Activated T-helper 17 cell treated with anti-CD3 and anti-CD28 coated beads, Interleukin-2, amount 50 U/mL, for 72 hours (primary cell): ENCODE measurements around the gene FHAD1. TPM values are rescaled to one million over a fixed set of nuclear protein-coding genes. Genes with fewer than 3 reads are reported as not detected.
"Not testable (repeated sequence)": the region's sequence is repeated elsewhere in the genome, so short reads cannot be mapped to it uniquely, and the experiment has no call there.

Source experiments
- ATAC-seq: fragments of 150-1000 bp; cut with Tn5 transposase; replicated peaks from 2 replicates; pipeline ENCODE4 v1.10.0; 2021; ENCODE audit warnings: mild to moderate bottlenecking, moderate library complexity
- H3K27ac Mint-ChIP-seq: one replicate; pipeline ENCODE4 v1.8.0; 2022; ENCODE audit warnings: mixed read lengths
- H3K27me3 Mint-ChIP-seq: one replicate; pipeline ENCODE4 v1.8.0; 2022; ENCODE audit warnings: mixed read lengths
- H3K36me3 Mint-ChIP-seq: one replicate; pipeline ENCODE4 v1.8.0; 2022; ENCODE audit warnings: low read depth, mild to moderate bottlenecking, mixed read lengths
- H3K4me1 Mint-ChIP-seq: one replicate; pipeline ENCODE4 v1.8.0; 2022; ENCODE audit warnings: mixed read lengths
- H3K4me3 Mint-ChIP-seq: one replicate; pipeline ENCODE4 v1.8.0; 2022; ENCODE audit warnings: mild to moderate bottlenecking, mixed read lengths
- H3K9me3 Mint-ChIP-seq: one replicate; pipeline ENCODE4 v1.8.0; 2022; ENCODE audit warnings: mixed read lengths
- total RNA-seq, 2 donors: library from RNA; stranded (reverse); gene quantifications; one replicate each; pipeline ENCODE4 v1.2.3, GENCODE V29; 2022

Gene FHAD1
- total RNA-seq, 2 donors from 2014 or later, result not detected

DNA sequence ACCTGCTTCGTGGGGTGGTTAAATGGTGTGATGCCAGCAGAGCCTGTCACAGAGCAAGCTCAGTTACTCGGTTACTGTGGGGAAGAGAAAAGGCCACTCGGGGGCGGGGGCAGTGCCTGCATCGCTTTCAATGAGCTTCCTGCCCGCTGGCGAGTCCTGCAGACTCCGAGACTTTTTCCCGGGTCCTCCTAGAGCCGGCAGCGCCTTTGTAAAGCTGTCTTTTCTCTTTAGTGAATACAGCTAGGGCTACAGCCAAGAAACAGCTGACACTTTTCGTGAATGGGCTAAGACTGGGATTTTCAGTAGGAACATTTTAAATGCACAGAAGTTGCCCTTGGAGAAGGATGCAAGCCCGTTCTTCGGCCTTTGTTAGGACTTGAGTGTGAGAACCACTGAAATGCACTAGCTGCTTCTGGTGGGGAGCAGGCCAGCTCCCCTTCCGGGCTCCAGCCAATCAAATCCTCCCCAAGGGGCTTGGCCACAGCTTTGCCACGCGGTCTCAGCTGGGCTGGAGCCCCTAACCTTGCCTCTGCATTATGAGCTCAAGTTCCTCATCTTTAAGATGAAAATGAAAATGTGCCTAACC lies 139.2 kb downstream of the FHAD1 start:
- Mint-ChIP-seq H3K9me3 (no peaks in the 10 kb centered on the region), H3K27me3 (peaks cover 9% of the 10 kb centered on the region), H3K4me1 (no peaks in the 10 kb centered on the region), H3K36me3 (no peaks in the 10 kb centered on the region), H3K4me3 (no peak overlapping the region), H3K27ac (no peak overlapping the region)
- no peak for ATAC-seq

DNA sequence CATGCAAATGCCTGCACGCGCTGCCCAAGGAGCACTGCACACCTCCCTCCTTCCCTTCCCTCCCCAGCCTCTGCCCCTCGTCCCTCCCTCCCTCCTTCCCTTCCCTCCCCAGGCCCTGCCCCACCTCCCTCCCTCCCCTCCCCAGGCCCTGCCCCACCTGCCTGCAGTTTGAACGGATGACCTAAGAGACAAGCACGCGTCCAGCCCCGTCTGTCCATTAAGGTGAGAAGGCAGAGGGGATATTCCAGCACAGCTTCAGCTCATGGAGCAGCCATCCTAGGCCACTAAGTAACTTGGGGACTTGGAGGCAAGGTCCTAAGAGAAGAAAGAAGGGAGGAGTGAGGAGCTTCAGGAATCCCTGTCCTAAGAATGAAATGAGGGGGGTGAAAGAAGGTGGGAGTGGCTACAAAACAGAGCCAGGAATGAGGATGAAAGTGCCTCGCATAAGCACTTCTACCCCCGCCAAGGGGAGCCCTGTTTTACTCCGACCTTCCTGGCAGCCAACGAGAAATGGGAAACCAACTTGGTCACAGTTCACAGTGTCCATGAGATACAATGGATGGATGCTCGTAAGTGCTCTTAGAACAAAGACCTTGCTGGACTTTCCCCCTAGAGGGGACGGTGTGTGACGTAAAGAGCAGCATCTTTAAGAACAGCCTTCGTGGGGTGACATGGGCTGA lies 141.3 kb downstream of the FHAD1 start:
- H3K36me3 Mint-ChIP-seq, result no peaks in the 10 kb centered on the region
- peaks cover 9% of the 10 kb centered on the region for H3K27me3 Mint-ChIP-seq
- no peak overlapping the region for H3K27ac Mint-ChIP-seq
- ATAC-seq, result no peak
- no peak overlapping the region for H3K4me3 Mint-ChIP-seq
- no peaks in the 10 kb centered on the region for H3K4me1 Mint-ChIP-seq
- H3K9me3 Mint-ChIP-seq, result no peaks in the 10 kb centered on the region

- not testable (repeated sequence) for H3K27ac Mint-ChIP-seq, H3K4me1 Mint-ChIP-seq, H3K9me3 Mint-ChIP-seq, H3K36me3 Mint-ChIP-seq, H3K4me3 Mint-ChIP-seq, ATAC-seq, H3K27me3 Mint-ChIP-seq
These were observed 142.8 kb downstream of the FHAD1 start for GRCh38 chr1:15389828-15390227.

DNA sequence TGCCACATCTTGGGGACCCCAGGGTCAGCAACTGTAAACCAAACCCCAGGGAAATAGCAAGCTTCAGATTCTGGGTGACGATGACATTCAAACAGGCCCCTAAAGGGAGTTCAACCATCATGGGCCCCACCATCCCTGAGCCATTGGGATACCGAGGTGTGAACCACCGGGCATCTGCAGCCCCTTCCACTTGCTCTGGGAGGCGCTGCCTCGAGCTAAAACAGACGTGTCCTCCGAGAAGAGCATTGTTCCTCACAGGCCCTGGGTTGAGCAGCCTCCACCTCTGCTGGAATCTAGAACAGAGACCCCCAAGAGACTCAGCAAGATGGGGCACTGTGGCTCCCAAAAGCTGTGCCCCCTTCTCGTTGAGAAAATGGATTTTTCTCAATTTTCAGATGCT lies 143.6 kb downstream of the FHAD1 start:
- Mint-ChIP-seq H3K9me3 (no peaks in the 10 kb centered on the region), H3K36me3 (no peaks in the 10 kb centered on the region), H3K4me1 (no peaks in the 10 kb centered on the region), H3K27me3 (peaks cover 5% of the 10 kb centered on the region), H3K27ac (no peak overlapping the region), H3K4me3 (no peak overlapping the region)
- ATAC-seq, result no peak

DNA sequence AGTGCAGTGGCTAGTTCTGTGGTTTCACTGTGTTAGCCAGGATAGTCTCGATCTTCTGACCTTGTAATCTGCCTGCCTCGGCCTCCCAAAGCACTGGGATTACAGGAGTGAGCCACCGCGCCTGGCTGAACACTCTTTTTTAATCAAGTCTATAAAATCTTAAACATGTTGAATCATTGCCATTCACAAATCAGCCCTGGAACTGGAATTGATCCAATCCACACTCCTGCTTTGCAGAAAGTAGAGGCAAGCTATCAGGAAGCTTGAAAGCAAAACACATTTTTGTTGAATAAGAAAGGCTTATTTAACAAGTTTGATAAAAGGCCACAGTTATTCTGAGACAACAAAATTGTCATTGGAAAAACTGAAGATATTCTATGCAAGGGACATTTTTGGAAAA lies 144.3 kb downstream of the FHAD1 start:
- Mint-ChIP-seq H3K27ac (no peak overlapping the region), H3K27me3 (peaks cover 5% of the 10 kb centered on the region), H3K4me1 (no peaks in the 10 kb centered on the region), H3K9me3 (no peaks in the 10 kb centered on the region), H3K36me3 (no peaks in the 10 kb centered on the region), H3K4me3 (no peak overlapping the region)
- ATAC-seq, result no peak

DNA sequence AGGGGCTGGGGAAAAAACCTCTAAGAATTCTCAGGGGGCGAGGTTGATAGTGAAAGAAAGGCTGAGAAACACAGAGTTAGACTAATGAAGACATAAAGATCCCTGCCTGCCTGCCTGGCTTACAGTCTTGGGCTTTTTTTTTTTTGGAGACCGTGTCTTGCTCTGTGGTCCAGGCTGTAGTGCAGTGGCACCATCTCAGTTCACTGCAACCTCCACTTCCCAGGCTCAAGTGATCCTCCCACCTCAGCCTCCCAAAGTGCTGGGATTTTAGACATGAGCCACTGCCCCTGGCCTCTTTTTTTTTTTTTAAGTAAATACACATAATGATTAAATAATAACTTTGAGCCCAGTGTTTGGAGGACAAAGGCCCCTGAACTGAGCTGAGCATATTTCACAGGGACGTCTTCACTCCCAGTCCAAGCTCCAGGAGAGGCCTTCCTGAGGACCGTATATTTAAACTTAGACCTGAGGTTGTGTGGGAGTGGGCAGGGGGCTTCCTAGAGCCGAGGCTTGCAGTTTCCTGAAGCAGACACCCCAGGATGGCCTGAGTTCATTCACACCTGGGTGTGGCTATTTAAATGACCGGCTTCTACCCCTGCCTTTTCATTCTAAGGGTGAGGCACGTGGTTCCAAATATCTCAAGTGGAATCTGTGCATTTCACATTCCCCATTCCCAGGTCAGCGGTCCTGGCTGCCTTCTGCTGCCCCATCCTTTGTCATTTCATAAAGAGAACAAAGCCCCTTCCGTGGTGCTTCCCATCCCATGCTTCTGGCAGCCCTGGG lies 146.6 kb downstream of the FHAD1 start:
- Mint-ChIP-seq H3K4me1 (no peaks in the 10 kb centered on the region), H3K27ac (no peak overlapping the region), H3K36me3 (no peaks in the 10 kb centered on the region), H3K9me3 (no peaks in the 10 kb centered on the region), H3K4me3 (no peak overlapping the region), H3K27me3 (no peaks in the 10 kb centered on the region)
- no peak for ATAC-seq

DNA sequence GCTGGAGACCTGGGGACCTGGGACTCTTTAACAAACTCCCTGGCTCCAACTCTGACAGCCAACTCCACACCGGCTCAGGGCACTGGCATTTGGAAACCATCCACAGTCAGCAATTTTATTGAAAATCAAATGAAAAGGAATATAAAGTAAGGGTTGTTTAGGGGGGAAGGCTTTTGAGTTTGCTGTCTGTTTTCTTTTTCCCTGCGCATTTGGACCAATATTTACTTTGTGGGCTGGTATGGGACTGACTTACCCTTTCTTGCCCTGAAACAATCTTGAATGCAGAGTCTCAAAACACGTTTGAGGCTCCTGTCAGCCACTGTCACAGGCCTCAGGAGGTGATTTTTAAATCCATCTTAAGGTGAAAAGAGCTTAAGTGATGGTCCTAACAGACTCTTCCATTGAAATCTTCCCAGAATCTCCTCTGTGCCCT lies 147.3 kb downstream of the FHAD1 start:
- Mint-ChIP-seq H3K9me3 (no peaks in the 10 kb centered on the region), H3K4me1 (no peaks in the 10 kb centered on the region), H3K4me3 (no peak overlapping the region), H3K36me3 (no peaks in the 10 kb centered on the region), H3K27ac (no peak overlapping the region), H3K27me3 (no peaks in the 10 kb centered on the region)
- no peak for ATAC-seq

DNA sequence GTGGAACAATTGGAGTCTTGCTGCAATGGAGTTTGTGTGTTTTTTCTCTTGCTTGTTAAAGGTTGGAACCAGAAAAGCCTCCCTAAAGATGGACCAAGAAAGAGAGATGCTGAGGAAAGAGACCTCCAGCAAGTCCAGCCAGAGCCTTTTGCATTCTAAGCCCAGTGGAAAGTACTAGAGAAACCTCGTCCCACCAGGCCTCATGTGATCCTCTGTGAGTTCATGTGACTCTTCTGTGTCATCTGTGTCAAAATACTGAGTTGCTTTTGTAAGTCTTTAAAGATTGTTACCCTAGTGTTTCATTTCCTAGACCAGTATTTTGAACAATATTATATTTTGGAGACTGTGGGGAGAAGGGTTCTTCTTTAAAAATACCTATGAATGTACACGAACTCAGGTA lies 150.2 kb downstream of the FHAD1 start:
- Mint-ChIP-seq H3K27me3 (no peaks in the 10 kb centered on the region), H3K4me1 (no peaks in the 10 kb centered on the region), H3K27ac (no peak overlapping the region), H3K36me3 (no peaks in the 10 kb centered on the region), H3K9me3 (no peaks in the 10 kb centered on the region), H3K4me3 (no peak overlapping the region)
- no peak for ATAC-seq

DNA sequence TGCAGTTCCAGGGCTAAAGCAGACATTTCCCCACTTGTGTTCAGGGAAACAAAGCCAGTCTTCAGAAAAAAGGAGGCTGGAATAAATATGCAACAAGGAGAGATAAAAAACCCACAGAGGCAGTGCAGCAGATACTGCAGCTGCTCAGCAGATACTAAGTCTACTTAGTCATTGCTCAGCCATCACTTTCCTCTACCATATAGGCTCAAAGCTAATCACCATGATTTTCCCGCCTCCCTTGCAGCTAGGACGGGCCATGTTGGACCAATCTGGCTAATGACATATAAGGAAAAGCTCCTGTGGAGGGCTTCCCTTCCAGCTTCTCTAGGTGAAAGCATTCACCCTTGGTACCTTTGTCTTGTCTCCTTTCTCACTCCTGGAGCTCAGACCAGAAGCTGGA lies 152.7 kb downstream of the FHAD1 start:
- Mint-ChIP-seq H3K9me3 (no peaks in the 10 kb centered on the region), H3K27ac (no peak overlapping the region), H3K4me3 (no peak overlapping the region), H3K36me3 (no peaks in the 10 kb centered on the region), H3K4me1 (no peaks in the 10 kb centered on the region), H3K27me3 (no peaks in the 10 kb centered on the region)
- ATAC-seq, result no peak

- H3K27me3 Mint-ChIP-seq, result no peaks in the 10 kb centered on the region
- no peaks in the 10 kb centered on the region for H3K9me3 Mint-ChIP-seq
- H3K36me3 Mint-ChIP-seq, result no peaks in the 10 kb centered on the region
- H3K4me3 Mint-ChIP-seq, result no peak overlapping the region
- H3K4me1 Mint-ChIP-seq, result no peaks in the 10 kb centered on the region
- no peak for ATAC-seq
- no peak overlapping the region for H3K27ac Mint-ChIP-seq
These were observed 153.6 kb downstream of the FHAD1 start for GRCh38 chr1:15400627-15401026.

DNA sequence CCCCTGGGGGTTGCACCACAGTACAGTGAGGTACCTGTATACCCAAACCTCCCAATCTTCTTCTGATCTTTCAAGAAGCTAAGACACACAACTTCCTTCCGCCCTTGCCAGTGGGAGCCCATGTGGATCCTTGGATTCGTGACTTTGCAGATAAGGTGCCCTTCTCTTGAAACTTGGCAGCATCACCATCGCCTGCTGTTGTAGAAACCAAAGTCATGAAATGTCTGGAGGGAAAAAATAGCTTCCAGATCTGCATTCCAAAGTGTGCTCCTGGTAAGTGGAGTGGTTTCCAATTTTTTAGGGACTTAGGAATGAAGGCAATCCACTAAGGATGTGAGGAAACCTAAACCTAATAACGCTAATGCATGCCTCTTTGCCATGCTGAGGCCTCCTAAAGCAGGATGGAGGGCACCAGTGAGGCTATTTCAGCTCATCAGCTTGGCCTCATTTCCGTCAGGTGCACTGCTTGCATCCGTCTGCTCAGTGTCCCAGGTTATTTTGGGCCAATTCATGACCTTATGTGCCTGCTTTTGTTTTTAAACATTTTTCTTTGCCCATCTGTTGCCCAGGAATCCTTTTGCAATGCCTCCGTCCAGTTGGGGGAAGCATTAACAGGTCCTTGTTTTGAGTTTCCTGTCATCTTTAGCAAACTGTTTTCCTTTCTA lies 154.5 kb downstream of the FHAD1 start:
- H3K4me1 Mint-ChIP-seq, result no peaks in the 10 kb centered on the region
- H3K27me3 Mint-ChIP-seq, result no peaks in the 10 kb centered on the region
- H3K36me3 Mint-ChIP-seq, result no peaks in the 10 kb centered on the region
- ATAC-seq, result no peak
- H3K4me3 Mint-ChIP-seq, result no peak overlapping the region
- no peak overlapping the region for H3K27ac Mint-ChIP-seq
- H3K9me3 Mint-ChIP-seq, result no peaks in the 10 kb centered on the region

DNA sequence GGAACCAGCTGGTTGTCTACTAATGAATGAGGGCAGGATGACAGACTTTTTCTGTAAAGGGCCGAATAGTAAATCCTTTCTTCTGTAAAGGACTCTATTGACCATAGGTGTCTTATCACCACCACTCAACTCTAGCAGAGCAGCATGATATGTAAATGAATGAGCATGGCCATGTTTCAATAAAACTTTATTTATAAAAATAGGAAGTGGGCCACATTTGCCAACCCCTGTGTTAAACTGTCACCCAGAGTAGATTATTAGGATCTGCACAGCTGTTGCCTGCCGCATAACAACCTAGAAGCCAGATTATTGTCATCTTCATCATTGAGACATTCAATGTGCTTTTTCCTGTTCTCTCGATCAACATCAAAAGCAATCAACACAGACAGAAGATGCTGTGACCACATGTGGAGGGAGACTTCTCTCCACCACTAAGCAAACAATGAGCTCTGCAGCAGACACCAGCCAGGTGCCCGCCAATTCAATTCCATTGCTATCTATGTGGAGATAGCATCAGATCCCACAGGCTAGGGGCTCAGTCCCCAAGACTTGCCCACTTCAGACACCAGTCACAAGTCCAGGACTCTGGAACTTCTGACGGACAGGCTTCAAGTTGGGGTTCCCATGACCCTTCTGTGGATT lies 155.9 kb downstream of the FHAD1 start:
- Mint-ChIP-seq H3K4me3 (no peak overlapping the region), H3K27me3 (no peaks in the 10 kb centered on the region), H3K4me1 (no peaks in the 10 kb centered on the region), H3K27ac (no peak overlapping the region), H3K36me3 (no peaks in the 10 kb centered on the region), H3K9me3 (no peaks in the 10 kb centered on the region)
- ATAC-seq, result no peak

GRCh38 chr1:15403962-15404580 lies 157.0 kb downstream of the FHAD1 start:
- Mint-ChIP-seq H3K27ac (no peak overlapping the region), H3K36me3 (no peaks in the 10 kb centered on the region), H3K4me3 (no peak overlapping the region), H3K4me1 (no peaks in the 10 kb centered on the region), H3K9me3 (no peaks in the 10 kb centered on the region), H3K27me3 (no peaks in the 10 kb centered on the region)
- ATAC-seq, result no peak
